Keratinocyte (primary cell): ENCODE results near the gene TMC7.
"Not testable (repeated sequence)": the region's sequence is repeated elsewhere in the genome, so short reads cannot be mapped to it uniquely, and the experiment has no call there.

Experiments used
- EZH2 ChIP-seq: IDR thresholded peaks from one replicate; pipeline ENCODE4 v1.6.1; 2012; ENCODE audit warnings: inconsistent platforms, mild to moderate bottlenecking, low read length, moderate library complexity
- TF ChIP-seq, protein P1 (sequence below), 3 experiments: IDR thresholded peaks in 1 of 3; conservative IDR thresholded peaks in 1 of 3; optimal IDR thresholded peaks in 1 of 3; 2 replicates in 2 of 3; 3 replicates in 1 of 3; pipeline versions ENCODE3 to v1.5.1; 2011; ENCODE audit warnings: low read length in 3 of 3, mild to moderate bottlenecking in 3 of 3, moderate library complexity in 2 of 3, control low read depth in 1 of 3, inconsistent platforms in 1 of 3; ENCODE audit not compliant: insufficient read depth in 2 of 3; ENCODE audit errors: extremely low read depth in 1 of 3

DNA sequence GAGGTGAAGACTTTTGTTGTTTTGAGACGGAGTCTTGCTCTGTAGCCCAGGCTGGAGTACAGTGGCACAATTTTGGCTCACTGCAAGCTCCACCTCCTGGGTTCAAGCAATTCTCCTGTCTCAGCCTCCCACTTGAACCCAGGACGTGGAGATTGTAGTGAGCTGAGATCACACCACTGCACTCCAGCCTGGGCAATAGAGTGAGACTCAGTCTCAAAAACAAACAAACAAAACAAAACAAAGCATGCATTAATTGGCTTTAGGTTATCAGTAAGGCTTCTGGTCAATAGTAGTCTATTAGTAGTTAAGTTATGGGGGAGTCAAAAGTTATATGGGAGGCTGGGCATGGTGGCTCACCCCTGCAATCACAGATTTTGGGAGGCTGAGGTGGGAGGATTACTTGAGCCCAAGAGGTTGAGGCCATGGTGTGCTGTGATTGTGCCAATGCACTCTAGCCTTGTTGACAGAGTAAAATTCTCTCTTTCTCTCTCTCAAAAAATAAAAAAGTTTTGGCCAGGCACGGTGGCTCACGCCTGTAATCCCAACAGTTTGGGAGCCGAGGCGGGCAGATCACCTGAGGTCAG lies 27.0 kb upstream of the TMC7 start:
- TF ChIP-seq, protein P1, sequence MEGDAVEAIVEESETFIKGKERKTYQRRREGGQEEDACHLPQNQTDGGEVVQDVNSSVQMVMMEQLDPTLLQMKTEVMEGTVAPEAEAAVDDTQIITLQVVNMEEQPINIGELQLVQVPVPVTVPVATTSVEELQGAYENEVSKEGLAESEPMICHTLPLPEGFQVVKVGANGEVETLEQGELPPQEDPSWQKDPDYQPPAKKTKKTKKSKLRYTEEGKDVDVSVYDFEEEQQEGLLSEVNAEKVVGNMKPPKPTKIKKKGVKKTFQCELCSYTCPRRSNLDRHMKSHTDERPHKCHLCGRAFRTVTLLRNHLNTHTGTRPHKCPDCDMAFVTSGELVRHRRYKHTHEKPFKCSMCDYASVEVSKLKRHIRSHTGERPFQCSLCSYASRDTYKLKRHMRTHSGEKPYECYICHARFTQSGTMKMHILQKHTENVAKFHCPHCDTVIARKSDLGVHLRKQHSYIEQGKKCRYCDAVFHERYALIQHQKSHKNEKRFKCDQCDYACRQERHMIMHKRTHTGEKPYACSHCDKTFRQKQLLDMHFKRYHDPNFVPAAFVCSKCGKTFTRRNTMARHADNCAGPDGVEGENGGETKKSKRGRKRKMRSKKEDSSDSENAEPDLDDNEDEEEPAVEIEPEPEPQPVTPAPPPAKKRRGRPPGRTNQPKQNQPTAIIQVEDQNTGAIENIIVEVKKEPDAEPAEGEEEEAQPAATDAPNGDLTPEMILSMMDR (optimal IDR thresholded peaks at IDR 0.05 in 1 of 3, IDR thresholded peaks at IDR 0.05 in 1 of 3, conservative IDR thresholded peaks at IDR 0.05 in 1 of 3; ENCODE audit: extremely low read depth in 1 of 3, insufficient read depth in 2 of 3, low read length in 3 of 3) = not testable (repeated sequence)
- TF ChIP-seq EZH2 = not testable (repeated sequence)
